DMS53 treated with DMSO at 0.1 percent for 48 hours (cell line): ENCODE data around the gene FRMD4A.
"Not testable (repeated sequence)": the region's sequence is repeated elsewhere in the genome, so short reads cannot be mapped to it uniquely, and the experiment has no call there.

Experiments
- DNase-seq: peaks from one replicate; lab custom pipeline; 2025; ENCODE audit not compliant: unreplicated experiment; lab: John Stamatoyannopoulos, UW

FRMD4A gene

GRCh38 chr10:13801156-13801906, 529.4 kb downstream of the FRMD4A start:
- DNase-seq: no peak

DNA sequence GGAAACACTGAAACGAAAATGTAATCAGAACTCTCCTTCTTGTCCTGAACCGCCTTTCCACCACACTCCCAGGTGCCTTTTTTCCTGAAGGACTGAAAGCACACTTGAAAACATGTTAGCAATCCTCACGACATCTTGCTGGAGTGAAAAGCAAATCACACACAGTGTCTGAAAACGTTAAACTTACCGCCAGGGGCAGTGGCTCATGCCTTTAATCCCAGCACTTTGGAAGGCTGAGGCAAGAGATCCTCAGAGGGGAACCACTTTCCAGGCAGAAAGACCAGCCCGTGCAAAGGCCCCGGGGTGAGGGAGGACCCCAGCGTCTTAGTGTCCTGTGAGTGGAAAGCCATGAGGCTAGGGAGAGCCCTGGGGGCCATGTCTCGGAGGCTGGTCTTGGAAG, 533.6 kb downstream of the FRMD4A start:
- DNase-seq: no peak

- DNase-seq: no peak
These were observed 534.8 kb downstream of the FRMD4A start for GRCh38 chr10:13795653-13796555.

- no peak for DNase-seq
These were observed 535.6 kb downstream of the FRMD4A start for GRCh38 chr10:13794992-13795612.

GRCh38 chr10:13792006-13792405, 538.7 kb downstream of the FRMD4A start:
- no peak for DNase-seq

GRCh38 chr10:13791483-13791882, 539.2 kb downstream of the FRMD4A start:
- no peak for DNase-seq

DNA sequence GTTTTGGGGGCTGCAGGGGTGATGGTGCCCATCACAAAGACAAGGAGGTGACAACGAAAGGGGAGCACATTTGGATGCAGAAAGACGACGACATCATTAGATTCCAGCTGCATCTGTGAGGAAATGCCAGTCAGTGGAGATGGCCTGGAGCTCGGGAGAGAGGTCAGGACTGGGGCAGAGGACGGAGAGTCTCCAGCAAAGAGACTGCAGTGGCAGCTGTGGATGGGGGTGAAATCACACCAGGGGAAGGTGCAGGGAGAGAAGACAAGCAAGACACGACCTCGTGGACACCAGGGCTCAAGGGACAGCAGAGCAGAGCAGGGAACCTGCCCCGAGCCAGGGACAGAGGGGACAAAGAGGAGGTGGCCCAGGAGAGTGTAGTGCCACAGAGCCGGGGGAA, 540.5 kb downstream of the FRMD4A start:
- no peak for DNase-seq

DNA sequence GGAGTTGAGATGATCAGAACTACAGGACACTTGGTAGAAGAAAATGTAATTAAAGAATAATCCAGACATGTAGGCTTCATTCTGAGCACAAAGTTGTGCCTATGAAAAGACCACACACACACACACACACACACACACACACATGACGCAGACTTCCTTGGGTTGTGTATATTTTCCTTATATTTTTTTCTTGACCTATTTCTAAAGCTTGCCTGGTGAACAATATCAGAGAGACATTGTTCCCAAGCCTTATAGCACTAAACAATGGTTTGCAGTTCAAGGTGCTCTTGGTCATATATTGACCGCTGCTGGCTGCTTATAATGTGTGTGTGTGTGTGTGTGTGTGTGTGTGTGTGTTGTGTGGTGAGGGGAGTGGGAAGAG, 541.3 kb downstream of the FRMD4A start:
- DNase-seq: no peak

- DNase-seq: no peak
These were observed 541.8 kb downstream of the FRMD4A start for GRCh38 chr10:13788711-13789447.

GRCh38 chr10:13788320-13788600, 542.5 kb downstream of the FRMD4A start:
- no peak for DNase-seq

GRCh38 chr10:13787015-13787421, 543.7 kb downstream of the FRMD4A start:
- peak; percentile 15 for DNase-seq

DNA sequence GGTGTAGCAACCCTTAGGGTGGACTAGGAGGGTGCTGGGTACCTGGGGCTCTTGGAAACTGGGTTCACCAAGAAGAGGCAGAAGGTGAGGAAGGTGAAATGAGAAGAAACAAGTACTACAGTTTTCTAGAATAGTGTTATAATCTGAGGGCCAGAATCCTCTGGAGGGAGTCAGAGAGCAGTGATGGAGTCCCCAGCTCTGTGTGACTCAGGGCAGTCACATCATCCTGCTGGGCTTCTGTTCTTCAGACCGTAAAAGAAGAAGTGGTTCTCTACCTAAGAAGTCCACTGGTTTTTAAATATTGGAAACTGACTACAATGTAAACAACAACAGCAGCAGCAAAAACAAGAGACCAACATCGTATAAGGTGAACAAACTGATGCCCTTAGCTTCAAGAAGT, 546.7 kb downstream of the FRMD4A start:
- DNase-seq: no peak

DNA sequence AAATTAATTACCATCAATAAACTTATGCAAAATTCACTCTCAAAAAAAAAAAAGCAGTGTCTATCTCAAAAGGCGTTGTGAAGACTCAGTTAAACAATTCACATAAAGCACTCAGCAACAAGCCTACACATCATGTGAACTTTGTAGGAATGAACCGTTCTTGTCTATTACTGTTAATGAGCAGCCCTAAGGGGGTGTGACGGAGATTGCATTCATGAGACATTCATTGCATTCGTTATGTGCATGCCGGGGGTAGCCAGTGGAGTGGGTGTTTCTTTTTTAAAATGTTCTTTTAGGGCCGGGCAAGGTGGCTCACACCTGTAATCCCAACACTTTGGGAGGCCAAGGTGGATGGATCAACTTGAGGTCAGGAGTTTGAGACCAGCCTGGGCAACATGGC, 551.0 kb downstream of the FRMD4A start:
- no peak for DNase-seq

- not testable (repeated sequence) for DNase-seq
These were observed 552.1 kb downstream of the FRMD4A start for GRCh38 chr10:13778693-13778960.

DNA sequence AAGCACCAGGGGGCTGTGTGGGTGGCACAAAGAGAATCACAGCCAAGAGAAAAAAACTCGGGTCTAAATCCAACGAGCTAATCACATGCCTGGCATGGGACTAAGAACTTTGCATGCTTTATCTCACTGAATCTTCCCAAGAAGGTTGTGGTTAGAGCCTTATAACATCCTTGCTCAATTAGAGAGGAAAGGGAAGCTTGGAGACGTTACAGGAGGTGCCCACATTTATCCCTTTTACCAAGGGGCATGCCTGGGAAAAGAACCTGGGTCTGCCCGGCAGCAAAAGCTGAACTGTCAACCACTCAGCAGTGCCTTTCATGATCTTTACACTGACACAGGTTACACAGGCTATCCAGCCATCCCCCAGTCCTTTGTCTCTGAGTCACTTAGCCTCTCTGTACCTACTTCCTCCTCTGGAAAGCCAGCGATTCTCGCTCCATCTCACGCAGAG, 553.8 kb downstream of the FRMD4A start:
- no peak for DNase-seq

DNA sequence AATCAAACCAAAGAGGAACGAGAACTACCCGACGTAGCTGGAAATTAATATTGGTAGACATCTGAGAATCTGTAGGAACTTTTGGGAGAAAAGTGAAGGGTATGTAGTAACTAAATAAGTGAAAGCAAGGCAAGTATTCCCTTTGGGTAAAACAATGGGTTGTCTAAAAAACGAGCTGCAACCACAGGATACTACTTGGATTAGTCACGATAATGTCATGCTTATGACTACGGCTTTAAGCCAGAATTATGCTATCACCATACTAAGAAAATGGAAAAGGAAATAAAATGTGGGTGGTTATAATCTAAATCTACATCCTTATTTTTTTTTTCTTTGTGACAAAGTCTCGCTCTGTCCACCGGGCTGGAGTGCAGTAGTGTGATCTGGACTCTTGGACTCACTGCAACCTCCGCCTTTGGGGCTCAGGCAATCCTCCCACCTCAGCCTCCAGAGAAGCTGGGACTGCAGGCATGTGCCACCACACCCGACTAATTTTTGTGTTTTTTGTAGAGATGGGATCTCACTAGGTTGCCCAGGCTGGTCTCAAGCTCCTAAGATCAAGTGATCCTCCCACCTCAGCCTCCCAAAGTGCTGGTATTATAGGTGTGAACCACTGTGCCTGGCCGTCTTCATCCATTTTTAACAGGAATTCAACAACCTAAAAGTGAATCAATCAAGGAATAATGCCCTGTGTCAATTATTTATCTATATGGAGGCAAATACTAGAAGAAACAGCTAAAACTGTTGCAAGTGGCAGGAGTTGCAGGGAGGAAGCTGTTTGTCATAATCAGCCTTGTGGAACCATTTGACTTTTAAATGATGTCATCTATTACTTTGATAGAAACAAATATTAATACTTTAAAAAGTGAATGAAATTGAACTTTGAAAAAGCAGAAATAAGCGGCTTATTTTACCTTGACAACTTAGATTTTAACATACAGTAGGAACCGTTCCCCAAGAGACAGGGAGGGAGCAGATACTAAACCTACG, 554.6 kb downstream of the FRMD4A start:
- DNase-seq: no peak

DNA sequence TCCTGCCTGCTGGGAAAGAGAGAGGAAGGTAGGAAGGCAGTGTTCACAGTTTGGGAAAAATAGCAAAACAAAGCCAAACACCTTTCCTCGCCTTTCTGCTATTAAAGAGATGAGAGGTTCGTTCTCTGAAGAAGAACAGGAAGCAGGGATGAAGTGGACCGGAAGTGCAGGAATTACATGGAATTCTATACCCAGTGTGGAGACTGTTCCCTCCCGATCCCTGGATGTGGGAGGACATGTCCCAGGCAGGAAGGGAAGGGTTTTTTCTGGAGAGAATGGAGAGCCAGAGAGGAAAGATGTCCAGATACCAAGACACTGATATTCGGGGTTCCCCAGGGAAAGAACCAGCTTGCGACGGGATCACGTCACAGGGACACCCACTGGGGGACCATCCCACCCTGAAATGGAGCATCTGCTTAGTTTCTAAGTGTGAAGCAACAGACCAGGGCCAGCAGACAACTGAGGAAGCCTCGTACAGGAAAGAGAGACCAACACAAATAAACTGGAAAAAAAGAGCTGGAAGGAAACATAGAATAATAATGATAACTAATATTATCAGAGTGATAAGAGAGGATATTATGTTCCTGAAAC, 556.3 kb downstream of the FRMD4A start:
- no peak for DNase-seq

DNA sequence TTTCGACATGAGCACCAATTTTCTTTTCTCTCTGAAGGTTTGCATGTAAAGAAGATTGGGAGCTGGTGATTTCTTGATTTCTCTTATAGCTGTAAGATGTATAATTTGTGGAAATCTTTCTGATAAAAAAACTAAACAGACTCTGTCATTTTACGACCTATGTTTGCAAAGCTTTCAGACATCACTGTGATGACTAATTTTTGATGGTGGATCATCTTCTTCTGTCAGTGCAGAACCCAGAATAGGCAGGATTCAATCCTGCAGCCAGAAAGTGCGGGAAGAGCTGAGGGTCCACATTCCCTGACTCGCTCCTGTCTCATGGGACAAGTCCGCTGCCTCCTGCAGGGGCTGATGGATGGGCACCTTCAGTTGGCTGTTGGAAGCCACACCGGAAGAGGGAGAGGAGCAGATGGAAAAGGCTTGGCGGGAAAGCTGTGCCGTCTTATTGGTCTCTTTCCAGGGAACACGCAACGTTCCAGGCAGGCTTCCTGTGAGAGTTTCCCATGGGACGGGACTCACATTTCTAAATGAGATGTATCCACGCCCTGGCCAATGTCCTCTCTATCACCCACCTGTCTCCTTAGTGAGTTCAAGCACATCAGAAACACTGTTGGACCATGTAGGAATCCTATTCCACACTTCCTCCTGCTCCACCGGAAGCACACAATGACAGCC, 557.1 kb downstream of the FRMD4A start:
- DNase-seq: no peak

- DNase-seq: no peak
These were observed 557.7 kb downstream of the FRMD4A start for GRCh38 chr10:13773043-13773442.
